Measurements from ENCODE around the gene OLFM4.

OLFM4 gene

DNA sequence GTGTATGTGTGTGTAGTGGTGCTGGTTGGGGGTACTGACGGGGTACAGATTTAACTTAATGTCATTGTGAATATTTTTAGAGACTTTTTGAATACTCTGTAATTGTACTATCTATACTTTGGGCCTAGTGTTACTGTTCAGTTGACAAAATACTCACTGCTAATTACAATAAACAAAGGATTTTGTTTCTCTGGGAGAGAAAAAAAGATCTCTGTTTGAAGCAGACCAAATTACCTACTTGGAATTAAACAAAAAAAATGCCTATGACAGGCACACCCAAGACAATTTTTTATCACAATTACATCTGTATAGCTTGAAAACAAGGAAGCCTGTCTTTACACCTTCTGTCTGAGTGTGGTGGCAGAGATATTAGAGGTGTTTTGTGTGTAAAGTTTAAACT lies 45.1 kb downstream of the OLFM4 start:
- in situ Hi-C loops (cut with HindIII; ENCODE audit: low sequenced_read_pairs): no loop called here
- H3K4me3 ChIP-seq (ENCODE audit: low read depth, low read length): no peak overlapping the region
- TF ChIP-seq CTCF (IDR thresholded peaks at IDR 0.05; ENCODE audit: low read depth, low read length, missing control alignments): no peak
- DNase-seq (ENCODE audit: low read depth): no peak

DNA sequence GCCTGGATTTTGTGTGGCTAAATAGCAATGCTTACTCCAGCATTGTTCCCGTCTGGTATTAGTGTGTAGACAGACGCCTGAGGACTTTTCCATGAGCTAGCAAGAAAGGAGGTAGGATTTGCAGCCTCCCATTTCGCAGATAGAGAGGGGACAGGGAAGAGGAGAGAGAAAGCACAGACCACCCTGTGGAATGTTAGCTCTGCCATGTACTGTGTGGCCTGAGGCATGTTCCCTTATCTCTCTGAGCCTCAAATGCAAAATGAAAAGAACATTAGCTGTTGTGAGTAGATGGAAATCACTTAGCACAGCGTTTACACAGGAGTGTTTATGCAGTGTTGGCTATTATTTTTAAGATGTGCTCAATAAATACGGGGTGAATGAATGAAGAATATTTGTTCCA lies 45.5 kb downstream of the OLFM4 start:
- in situ Hi-C loops (cut with HindIII; ENCODE audit: low sequenced_read_pairs): no loop called here
- no peak for DNase-seq (ENCODE audit: low read depth)
- no peak overlapping the region for H3K4me3 ChIP-seq (ENCODE audit: low read depth, low read length)
- no peak for TF ChIP-seq CTCF (IDR thresholded peaks at IDR 0.05; ENCODE audit: low read depth, low read length, missing control alignments)

DNA sequence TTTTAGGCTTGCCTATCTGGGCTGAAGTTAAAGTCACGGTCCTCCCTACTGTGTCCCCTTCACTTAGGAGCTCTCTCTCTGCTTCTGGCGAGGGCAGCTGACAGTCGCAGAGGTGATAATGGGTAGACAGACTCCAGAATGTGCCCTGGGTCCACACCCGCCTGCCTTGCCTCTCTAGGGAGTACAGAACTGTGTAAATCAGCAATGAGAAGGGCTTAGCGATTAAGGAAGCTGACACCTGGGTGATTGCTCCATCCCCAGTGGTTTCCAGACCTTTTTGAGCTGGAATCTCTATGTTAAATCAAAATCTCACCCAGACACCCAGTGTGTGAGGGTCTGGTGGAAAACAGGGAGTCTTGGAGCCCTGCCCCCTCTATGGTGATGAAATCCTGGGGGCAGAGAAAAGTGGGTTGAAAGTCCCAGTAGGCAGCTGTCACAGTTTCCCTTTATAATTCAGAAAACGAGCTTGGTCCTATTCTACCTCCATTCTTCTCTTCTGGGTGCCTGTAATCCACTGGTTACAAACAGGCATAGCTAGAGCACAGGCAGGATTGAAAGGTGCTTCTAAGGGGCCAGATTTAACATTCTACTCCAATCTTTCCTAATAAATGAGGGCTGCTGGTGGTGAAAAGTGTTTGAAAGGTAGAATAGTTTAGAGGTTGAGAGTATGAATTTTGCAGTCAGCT lies 46.9 kb downstream of the OLFM4 start:
- no peak for DNase-seq (ENCODE audit: low read depth)
- H3K4me3 ChIP-seq (ENCODE audit: low read depth, low read length): no peak overlapping the region
- TF ChIP-seq CTCF (IDR thresholded peaks at IDR 0.05; ENCODE audit: low read depth, low read length, missing control alignments): no peak
- in situ Hi-C loops (cut with HindIII; ENCODE audit: low sequenced_read_pairs): no loop called here

DNA sequence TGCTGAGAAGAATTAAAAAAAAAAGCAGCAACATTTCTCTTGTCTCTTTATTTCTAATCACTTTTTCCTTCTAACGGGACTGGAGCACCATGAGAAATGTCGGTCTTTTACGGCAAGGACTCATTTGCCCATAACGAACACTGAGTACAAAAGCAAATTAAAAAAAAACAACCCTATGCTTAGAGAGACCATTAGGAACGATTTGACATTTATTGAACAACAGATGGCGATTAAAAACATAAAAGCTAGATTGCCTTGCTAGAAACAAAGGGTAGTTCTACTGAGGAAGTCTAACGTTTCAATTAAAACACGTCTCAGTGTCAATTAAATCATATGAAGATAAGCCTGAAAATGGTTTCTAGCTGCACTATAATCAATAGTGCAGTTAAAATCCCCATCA lies 51.1 kb downstream of the OLFM4 start:
- DNase-seq (ENCODE audit: low read depth): no peak
- H3K4me3 ChIP-seq (ENCODE audit: low read depth, low read length): no peak overlapping the region
- no peak for TF ChIP-seq CTCF (IDR thresholded peaks at IDR 0.05; ENCODE audit: low read depth, low read length, missing control alignments)
- in situ Hi-C loops (cut with HindIII; ENCODE audit: low sequenced_read_pairs): no loop called here

GRCh38 chr13:53088871-53089270 lies 60.3 kb downstream of the OLFM4 start:
- DNase-seq (ENCODE audit: low read depth): no peak
- no peak overlapping the region for H3K4me3 ChIP-seq (ENCODE audit: low read depth, low read length)
- in situ Hi-C loops (cut with HindIII; ENCODE audit: low sequenced_read_pairs): no loop called here
- TF ChIP-seq CTCF (IDR thresholded peaks at IDR 0.05; ENCODE audit: low read depth, low read length, missing control alignments): no peak

DNA sequence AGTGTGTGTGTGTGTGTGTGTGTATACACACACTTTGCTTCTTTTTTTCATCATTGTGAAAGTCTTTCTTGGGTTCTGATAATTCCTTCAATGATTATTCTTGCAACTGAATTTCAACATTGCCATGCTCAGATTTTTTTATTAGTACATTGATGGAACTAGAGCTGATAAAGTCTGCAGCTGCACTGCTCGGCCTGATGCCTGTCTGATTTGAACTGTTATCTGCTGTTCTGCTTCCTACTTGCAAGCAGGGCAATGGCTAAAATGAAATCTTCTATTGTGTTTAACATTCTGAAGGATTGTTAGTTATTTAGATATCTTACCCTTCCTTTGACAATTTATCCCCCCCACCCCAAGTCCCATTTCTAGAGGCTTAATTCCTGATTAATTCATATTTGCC lies 61.3 kb downstream of the OLFM4 start:
- in situ Hi-C loops (cut with HindIII; ENCODE audit: low sequenced_read_pairs): no loop called here
- DNase-seq (ENCODE audit: low read depth): no peak
- TF ChIP-seq CTCF (IDR thresholded peaks at IDR 0.05; ENCODE audit: low read depth, low read length, missing control alignments): no peak
- H3K4me3 ChIP-seq (ENCODE audit: low read depth, low read length): no peak overlapping the region
